AG04450 (cell line): ENCODE data around the gene MPRIP. TPM values are rescaled to one million over a fixed set of nuclear protein-coding genes. Genes with fewer than 3 reads are reported as not detected.

ENCODE experiments used
- CTCF ChIA-PET: fragments of 300-600, 350-600 bp; formaldehyde crosslinking; extraction: SDS; loops from one replicate; lab custom pipeline; 2022; ENCODE audit warnings: antibody characterized with exemption, inconsistent platforms; lab: Charles Lee
- POLR2A ChIA-PET: fragments of 350-600 bp; formaldehyde crosslinking; extraction: SDS; loops from one replicate; lab custom pipeline; 2021; ENCODE audit warnings: antibody characterized with exemption, inconsistent platforms; lab: Yijun Ruan, JAX
- DNase-seq: peaks from one replicate; pipeline ENCODE4 v3.0.0-alpha.2; 2011; ENCODE audit warnings: low read depth, low spot score
- H3K27ac ChIP-seq: one replicate; pipeline ENCODE4 v1.5.1; 2012; ENCODE audit warnings: low read depth, low read length, control low read depth
- H3K27me3 ChIP-seq: one replicate; pipeline ENCODE4 v1.6.0; 2012; ENCODE audit warnings: low read length; ENCODE audit not compliant: control insufficient read depth, insufficient read depth
- H3K4me3 ChIP-seq: 2 replicates; pipeline ENCODE4 v1.5.1; 2011; ENCODE audit warnings: mild to moderate bottlenecking, low read depth, low read length, control low read depth
- H3K9me3 ChIP-seq: 2 replicates; pipeline ENCODE4 v1.5.1; 2012; ENCODE audit warnings: low read length; ENCODE audit not compliant: control insufficient read depth, insufficient read depth
- polyA plus RNA-seq: library from polyadenylated mRNA; depleted of rRNA; stranded (reverse); fragments of >200 nt; gene quantifications from 2 replicates; pipeline ENCODE4 v1.2.3, GENCODE V29; 2011
- TF ChIP-seq, protein P1 (sequence below): IDR thresholded peaks from 2 replicates; pipeline ENCODE4 v1.5.1; 2011; ENCODE audit warnings: low read depth, low read length, control low read depth, inconsistent platforms

Gene MPRIP
- polyA plus RNA-seq, 1 experiment = 95.0 TPM

DNA sequence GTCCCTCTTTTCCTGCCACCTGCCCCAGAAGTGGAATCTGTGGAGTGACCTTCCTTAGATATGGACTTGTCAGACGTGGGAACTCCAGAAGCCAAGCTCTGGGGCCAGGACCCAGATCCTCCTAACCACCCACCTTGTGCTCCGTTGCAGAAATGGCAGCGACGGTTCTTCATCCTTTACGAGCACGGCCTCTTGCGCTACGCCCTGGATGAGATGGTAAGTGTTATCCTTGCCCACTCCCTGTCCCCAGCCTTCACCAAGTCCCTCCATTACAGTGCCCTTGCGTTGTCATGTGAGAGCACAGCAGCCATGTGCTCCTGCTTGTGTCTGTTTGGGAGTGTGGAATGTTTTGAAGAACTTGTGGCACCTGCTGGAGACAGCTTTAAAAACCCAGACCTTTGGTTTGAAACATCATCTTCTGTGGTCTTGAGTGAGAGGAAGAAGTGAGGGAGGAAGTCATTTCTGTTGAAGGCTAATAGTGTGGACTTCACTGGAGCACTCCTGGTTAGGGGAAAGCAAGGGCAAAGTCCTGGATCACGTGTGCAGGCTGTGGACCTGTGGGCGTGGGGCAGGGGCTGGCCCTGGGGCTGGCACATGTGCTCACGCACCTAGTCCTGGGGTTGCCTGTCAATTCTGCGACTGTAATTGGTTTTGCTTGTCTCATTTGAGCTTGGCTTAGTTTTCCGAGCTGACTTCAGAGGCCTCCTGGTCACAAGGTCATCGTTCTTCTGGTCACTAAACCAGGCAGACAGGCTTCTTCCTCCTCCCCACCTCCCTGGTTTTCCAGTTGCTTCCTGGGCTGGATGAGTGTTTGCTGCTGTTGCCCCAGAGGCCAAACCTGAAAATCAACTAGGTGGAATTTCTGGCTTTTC is 35.8 kb downstream of the MPRIP start:
- Histone ChIP-seq H3K27me3 (no peaks in the 10 kb centered on the region), H3K9me3 (no peaks in the 10 kb centered on the region), H3K4me3 (no peak overlapping the region), H3K27ac (no peak overlapping the region)
- no peak for DNase-seq
- ChIA-PET POLR2A (no interaction called here), CTCF (no interaction called here)
- TF ChIP-seq, protein P1, sequence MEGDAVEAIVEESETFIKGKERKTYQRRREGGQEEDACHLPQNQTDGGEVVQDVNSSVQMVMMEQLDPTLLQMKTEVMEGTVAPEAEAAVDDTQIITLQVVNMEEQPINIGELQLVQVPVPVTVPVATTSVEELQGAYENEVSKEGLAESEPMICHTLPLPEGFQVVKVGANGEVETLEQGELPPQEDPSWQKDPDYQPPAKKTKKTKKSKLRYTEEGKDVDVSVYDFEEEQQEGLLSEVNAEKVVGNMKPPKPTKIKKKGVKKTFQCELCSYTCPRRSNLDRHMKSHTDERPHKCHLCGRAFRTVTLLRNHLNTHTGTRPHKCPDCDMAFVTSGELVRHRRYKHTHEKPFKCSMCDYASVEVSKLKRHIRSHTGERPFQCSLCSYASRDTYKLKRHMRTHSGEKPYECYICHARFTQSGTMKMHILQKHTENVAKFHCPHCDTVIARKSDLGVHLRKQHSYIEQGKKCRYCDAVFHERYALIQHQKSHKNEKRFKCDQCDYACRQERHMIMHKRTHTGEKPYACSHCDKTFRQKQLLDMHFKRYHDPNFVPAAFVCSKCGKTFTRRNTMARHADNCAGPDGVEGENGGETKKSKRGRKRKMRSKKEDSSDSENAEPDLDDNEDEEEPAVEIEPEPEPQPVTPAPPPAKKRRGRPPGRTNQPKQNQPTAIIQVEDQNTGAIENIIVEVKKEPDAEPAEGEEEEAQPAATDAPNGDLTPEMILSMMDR = no peak

DNA sequence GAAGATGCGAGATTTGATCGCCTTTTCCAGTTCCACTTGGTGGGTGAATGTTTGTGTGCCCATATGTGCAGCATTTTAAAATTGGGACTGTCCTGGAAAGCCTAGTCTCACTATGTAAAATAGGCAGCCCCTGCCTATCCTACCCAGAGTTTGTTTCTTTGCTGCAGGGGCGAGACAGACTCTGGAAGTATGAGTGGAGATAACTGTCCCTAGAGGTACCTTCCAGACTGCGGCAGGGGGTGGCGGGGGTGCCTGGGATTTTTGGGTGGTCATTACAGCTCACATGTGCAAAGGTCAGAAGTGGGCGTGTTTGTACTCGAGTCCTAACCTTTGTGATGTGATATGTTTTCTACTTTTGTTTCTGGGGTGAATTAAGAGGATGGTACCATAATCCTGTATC is 36.6 kb downstream of the MPRIP start:
- CTCF ChIA-PET = no interaction called here
- no peak for DNase-seq
- no peaks in the 10 kb centered on the region for H3K27me3 ChIP-seq
- H3K9me3 ChIP-seq = no peaks in the 10 kb centered on the region
- POLR2A ChIA-PET = no interaction called here
- no peak overlapping the region for H3K27ac ChIP-seq
- no peak overlapping the region for H3K4me3 ChIP-seq
- TF ChIP-seq, protein P1 = no peak

DNA sequence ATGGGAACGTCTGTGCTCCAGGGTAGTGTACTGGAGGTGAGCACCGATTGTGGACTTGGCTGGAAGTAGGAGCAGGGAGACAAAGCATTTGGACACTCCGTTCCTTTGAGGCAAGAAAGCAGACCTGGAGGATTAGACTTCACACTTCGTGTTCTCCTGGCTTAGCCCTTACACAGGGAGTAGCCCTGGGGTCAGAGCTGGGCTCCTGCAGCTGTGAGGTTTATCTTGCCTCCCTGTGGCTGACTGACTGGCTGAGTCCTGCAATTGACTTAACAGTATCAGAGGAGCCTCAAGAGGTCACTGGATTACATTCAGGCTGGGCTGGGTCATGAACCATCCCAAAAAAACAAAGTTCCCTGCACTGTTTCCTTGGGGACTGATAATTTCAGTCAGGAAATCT is 37.1 kb downstream of the MPRIP start:
- ChIA-PET POLR2A (interaction anchor here (0.5 kb wide), 1 partner anchor 854 kb away, joined by 4 read pairs; no protein-coding TSS in a partner anchor), CTCF (no interaction called here)
- TF ChIP-seq, protein P1 = no peak
- no peak overlapping the region for H3K4me3 ChIP-seq
- no peak for DNase-seq
- H3K27me3 ChIP-seq = no peaks in the 10 kb centered on the region
- H3K27ac ChIP-seq = no peak overlapping the region
- no peaks in the 10 kb centered on the region for H3K9me3 ChIP-seq

DNA sequence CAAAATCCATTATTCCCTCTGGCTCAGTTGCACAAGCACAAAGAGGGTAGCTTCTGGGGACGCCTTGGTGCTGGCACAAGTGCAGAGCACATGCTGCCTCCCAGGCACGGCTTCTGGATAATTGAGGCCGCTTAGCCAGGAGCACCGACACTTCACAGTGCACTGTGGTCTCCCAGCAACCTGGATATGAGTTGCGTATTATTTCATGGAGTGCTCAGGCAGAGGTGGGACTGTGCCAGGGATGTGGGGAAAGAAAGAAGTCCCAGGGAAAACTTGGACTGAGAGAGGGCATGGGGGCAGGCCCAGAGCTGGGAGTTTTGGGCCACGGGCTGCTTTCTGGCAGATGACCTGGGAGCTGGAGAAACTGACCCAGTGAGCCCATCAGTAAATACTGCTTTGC is 37.5 kb downstream of the MPRIP start:
- H3K27me3 ChIP-seq = no peaks in the 10 kb centered on the region
- no peak overlapping the region for H3K27ac ChIP-seq
- POLR2A ChIA-PET = interaction anchor here (0.5 kb wide), 1 partner anchor 855 kb away, joined by 4 read pairs; no protein-coding TSS in a partner anchor
- no peak for DNase-seq
- H3K9me3 ChIP-seq = no peaks in the 10 kb centered on the region
- TF ChIP-seq, protein P1 = no peak
- CTCF ChIA-PET = interaction anchor here (1.1 kb wide), 1 partner anchor 62 kb away, joined by 3 read pairs; no protein-coding TSS in a partner anchor
- no peak overlapping the region for H3K4me3 ChIP-seq

DNA sequence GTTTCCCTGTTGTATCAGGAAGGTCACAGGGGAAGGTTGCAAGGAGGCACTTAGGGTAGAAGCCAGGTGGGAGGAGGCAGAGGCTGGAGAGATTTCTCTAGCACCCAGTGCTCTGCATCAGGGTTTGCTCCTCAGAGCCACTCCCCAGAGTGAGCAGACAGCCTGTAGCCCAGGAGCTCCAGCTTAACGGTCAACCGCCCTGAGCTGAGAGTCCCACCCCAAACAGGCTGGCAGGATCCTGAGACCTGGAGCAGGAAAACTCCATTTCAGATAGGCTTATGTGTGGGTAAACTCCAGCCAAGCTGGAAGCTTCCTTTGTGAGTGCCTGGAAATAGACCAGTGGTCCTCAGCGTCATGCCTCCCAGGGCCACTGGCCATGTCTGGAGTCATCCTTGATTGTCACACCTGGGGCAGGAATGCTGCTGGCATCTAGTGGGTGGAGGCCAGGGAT is 37.9 kb downstream of the MPRIP start:
- Histone ChIP-seq H3K9me3 (no peaks in the 10 kb centered on the region), H3K27me3 (no peaks in the 10 kb centered on the region), H3K4me3 (no peak overlapping the region), H3K27ac (no peak overlapping the region)
- ChIA-PET POLR2A (no interaction called here), CTCF (interaction anchor here (1.1 kb wide), 1 partner anchor 62 kb away, joined by 3 read pairs; no protein-coding TSS in a partner anchor)
- TF ChIP-seq, protein P1 = no peak
- DNase-seq = no peak
